Progenitor cell of endocrine pancreas (in vitro differentiated cells): ENCODE results near the gene RPS6KA6. TPM values are rescaled to one million over a fixed set of nuclear protein-coding genes. Genes with fewer than 3 reads are reported as not detected.

Source experiments
- DNase-seq: peaks from one replicate; pipeline ENCODE4 v3.0.0; 2021; ENCODE audit warnings: low spot score; ENCODE audit not compliant: unreplicated experiment
- H3K27ac Mint-ChIP-seq: 2 replicates; pipeline ENCODE4 v1.8.0; 2021; ENCODE audit warnings: mild to moderate bottlenecking, moderate library complexity, mixed read lengths
- H3K27me3 Mint-ChIP-seq: 2 replicates; pipeline ENCODE4 v1.8.0; 2021; ENCODE audit warnings: mixed read lengths
- H3K36me3 Mint-ChIP-seq: 2 replicates; pipeline ENCODE4 v1.8.0; 2022; ENCODE audit warnings: mixed read lengths; ENCODE audit not compliant: insufficient read depth
- H3K4me1 Mint-ChIP-seq: 2 replicates; pipeline ENCODE4 v1.8.0; 2021; ENCODE audit warnings: low read depth, mixed read lengths
- H3K4me3 Mint-ChIP-seq: 2 replicates; pipeline ENCODE4 v1.8.0; 2021; ENCODE audit warnings: low read depth, mild to moderate bottlenecking, moderate library complexity, mixed read lengths
- H3K9me3 Mint-ChIP-seq: 2 replicates; pipeline ENCODE4 v1.8.0; 2021; ENCODE audit warnings: low read depth, mixed read lengths
- total RNA-seq: library from RNA; stranded (reverse); gene quantifications from 2 replicates; pipeline ENCODE4 v1.2.1, GENCODE V29; 2021
- TF ChIP-seq, protein P1 (sequence below): fragments of 200-600 bp; sonication (generic); IDR thresholded peaks from one replicate; pipeline ENCODE4 v1.5.0; 2021; ENCODE audit warnings: antibody characterized with exemption, mild to moderate bottlenecking; ENCODE audit not compliant: unreplicated experiment

The RPS6KA6 gene
- total RNA-seq, 1 donor from 2014 or later: 19.7 TPM

- Mint-ChIP-seq H3K9me3 (peaks cover 18% of the 10 kb centered on the region), H3K27ac (no peak overlapping the region), H3K4me1 (no peaks in the 10 kb centered on the region), H3K4me3 (no peak overlapping the region), H3K27me3 (no peaks in the 10 kb centered on the region), H3K36me3 (peaks cover 6% of the 10 kb centered on the region)
- no peak for DNase-seq
- TF ChIP-seq, protein P1, sequence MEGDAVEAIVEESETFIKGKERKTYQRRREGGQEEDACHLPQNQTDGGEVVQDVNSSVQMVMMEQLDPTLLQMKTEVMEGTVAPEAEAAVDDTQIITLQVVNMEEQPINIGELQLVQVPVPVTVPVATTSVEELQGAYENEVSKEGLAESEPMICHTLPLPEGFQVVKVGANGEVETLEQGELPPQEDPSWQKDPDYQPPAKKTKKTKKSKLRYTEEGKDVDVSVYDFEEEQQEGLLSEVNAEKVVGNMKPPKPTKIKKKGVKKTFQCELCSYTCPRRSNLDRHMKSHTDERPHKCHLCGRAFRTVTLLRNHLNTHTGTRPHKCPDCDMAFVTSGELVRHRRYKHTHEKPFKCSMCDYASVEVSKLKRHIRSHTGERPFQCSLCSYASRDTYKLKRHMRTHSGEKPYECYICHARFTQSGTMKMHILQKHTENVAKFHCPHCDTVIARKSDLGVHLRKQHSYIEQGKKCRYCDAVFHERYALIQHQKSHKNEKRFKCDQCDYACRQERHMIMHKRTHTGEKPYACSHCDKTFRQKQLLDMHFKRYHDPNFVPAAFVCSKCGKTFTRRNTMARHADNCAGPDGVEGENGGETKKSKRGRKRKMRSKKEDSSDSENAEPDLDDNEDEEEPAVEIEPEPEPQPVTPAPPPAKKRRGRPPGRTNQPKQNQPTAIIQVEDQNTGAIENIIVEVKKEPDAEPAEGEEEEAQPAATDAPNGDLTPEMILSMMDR: no peak
Observed at GRCh38 chrX:84144281-84144680, 43.7 kb downstream of the RPS6KA6 start.

DNA sequence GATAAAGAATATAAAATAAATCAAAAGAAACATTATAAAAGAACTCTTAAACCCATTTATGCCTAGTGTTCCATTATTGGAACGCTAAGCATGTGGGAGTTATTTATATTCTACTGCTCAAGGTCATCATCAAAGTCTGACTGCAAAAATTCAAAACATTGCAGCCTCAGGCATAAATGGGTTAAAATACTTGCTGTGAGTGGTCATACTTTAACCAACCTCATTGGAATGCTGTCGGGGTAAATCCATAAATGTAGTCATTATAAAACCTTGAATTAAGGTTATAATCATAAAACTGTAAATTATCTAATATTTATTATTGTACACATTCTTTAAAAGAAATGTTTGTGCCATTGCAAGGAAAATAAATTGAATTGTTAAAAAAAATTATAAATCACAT lies 55.0 kb downstream of the RPS6KA6 start:
- H3K4me3 Mint-ChIP-seq: no peak overlapping the region

GRCh38 chrX:84123585-84123984 lies 64.4 kb downstream of the RPS6KA6 start:
- no peak overlapping the region for H3K27ac Mint-ChIP-seq
- H3K36me3 Mint-ChIP-seq: peaks cover 19% of the 10 kb centered on the region
- no peak overlapping the region for H3K4me3 Mint-ChIP-seq
- TF ChIP-seq, protein P1: no peak
- DNase-seq: no peak
- peaks cover 54% of the 10 kb centered on the region for H3K9me3 Mint-ChIP-seq
- H3K4me1 Mint-ChIP-seq: peaks cover 7% of the 10 kb centered on the region
- H3K27me3 Mint-ChIP-seq: no peaks in the 10 kb centered on the region

More for the DNA sequence above, 55.0 kb downstream of the RPS6KA6 start:
- no peak for DNase-seq
- Mint-ChIP-seq H3K4me1 (peaks cover 5% of the 10 kb centered on the region), H3K27ac (no peak overlapping the region), H3K27me3 (no peaks in the 10 kb centered on the region), H3K9me3 (peaks cover 16% of the 10 kb centered on the region), H3K36me3 (peaks cover 12% of the 10 kb centered on the region)
- TF ChIP-seq, protein P1: no peak

- DNase-seq: no peak
- H3K27me3 Mint-ChIP-seq: no peaks in the 10 kb centered on the region
- H3K4me1 Mint-ChIP-seq: peaks cover 9% of the 10 kb centered on the region
- H3K27ac Mint-ChIP-seq: peak overlapping the region; percentile 36
- TF ChIP-seq, protein P1: no peak
- no peak overlapping the region for H3K4me3 Mint-ChIP-seq
- peaks cover 34% of the 10 kb centered on the region for H3K9me3 Mint-ChIP-seq
- peaks cover 18% of the 10 kb centered on the region for H3K36me3 Mint-ChIP-seq
Observed at GRCh38 chrX:84118769-84119168, 69.2 kb downstream of the RPS6KA6 start.

DNA sequence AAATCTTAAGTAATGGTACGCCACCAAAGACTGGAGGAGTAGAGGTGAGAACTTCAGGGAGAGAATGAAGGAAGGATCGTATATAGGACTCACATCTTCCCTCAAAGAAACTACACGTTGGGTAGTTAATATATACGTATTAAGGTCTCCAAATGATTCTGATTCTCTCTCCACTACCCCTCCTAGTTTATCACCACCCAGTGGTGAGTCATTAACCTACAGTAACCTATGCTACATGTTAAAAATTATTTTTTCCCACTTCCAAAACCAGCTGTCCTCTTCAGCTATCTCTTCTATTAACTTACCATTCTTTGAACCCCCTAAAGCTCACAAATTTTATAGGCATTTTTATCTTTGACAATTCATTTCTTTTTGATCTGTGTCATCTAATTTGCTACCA lies 69.7 kb downstream of the RPS6KA6 start:
- H3K9me3 Mint-ChIP-seq: peaks cover 39% of the 10 kb centered on the region
- H3K27ac Mint-ChIP-seq: no peak overlapping the region
- no peaks in the 10 kb centered on the region for H3K27me3 Mint-ChIP-seq
- no peak overlapping the region for H3K4me3 Mint-ChIP-seq
- TF ChIP-seq, protein P1: no peak
- peaks cover 9% of the 10 kb centered on the region for H3K4me1 Mint-ChIP-seq
- peaks cover 22% of the 10 kb centered on the region for H3K36me3 Mint-ChIP-seq
- no peak for DNase-seq
